ENCODE data around the gene MYO9A.
"Not testable (repeated sequence)": the region's sequence is repeated elsewhere in the genome, so short reads cannot be mapped to it uniquely, and the experiment has no call there.

The MYO9A gene

GRCh38 chr15:72136170-72137051 is 18.5 kb upstream of the MYO9A start:
- DNase-seq, result no peak

GRCh38 chr15:72135719-72136118 is 17.8 kb upstream of the MYO9A start:
- DNase-seq, result no peak

- DNase-seq, result no peak
Observed at GRCh38 chr15:72133211-72133610, 15.3 kb upstream of the MYO9A start.

DNA sequence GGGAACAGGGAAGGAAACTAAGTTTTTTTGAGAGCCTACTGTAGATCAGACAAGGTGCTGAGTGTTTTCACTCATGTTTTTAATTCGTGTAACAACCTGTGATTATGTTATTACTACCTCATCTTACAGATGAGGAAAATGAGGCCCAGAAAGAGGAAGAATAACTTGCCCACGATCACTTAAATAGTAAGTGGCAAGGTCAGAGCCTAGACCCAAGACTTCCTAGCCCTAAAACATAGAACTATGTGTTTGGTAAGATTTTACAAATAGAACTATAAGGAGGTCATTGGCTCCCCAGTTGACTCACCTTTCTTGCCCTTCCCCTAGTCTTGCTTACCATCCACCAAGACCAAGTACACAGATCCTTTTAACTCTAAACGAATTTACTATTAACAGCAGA is 14.0 kb upstream of the MYO9A start:
- no peak for DNase-seq

DNA sequence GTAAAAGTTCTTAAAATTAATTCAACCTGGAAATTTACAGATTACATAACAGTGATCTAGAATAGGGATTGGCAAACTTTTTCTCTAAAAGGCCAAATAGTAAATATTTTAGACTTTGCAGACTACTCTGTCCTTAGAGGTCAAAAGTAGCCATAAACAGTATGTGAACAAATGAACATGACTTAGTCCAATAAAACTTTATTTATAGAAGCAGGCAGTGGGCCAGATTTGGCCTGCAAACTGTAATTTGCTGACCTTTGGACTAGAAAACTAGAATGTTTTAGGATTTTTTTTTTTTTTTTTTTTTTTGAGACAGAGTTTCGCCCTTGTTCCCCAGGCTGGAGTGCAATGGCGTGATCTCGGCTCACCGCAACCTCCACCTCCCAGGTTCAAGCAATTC is 12.3 kb upstream of the MYO9A start:
- no peak for DNase-seq

DNA sequence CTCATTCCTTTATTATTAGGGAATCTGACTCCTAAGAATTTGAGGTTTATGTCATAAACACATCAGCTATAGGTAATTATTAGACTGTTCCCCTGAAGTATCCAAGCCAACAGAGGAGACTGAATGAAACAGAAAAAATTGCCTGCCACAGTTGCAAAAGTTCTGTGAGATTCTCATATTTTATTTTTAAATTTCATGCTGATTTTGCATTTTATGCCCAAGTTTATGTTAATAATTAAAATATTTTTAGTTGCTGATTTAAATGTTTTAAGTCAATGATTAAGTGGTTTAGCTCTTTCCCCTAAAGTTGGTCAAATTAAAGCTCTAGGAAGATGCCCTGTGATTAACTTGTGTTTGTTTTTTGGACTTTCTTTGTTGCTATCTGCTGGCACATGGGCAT is 10.4 kb upstream of the MYO9A start:
- no peak for DNase-seq

DNA sequence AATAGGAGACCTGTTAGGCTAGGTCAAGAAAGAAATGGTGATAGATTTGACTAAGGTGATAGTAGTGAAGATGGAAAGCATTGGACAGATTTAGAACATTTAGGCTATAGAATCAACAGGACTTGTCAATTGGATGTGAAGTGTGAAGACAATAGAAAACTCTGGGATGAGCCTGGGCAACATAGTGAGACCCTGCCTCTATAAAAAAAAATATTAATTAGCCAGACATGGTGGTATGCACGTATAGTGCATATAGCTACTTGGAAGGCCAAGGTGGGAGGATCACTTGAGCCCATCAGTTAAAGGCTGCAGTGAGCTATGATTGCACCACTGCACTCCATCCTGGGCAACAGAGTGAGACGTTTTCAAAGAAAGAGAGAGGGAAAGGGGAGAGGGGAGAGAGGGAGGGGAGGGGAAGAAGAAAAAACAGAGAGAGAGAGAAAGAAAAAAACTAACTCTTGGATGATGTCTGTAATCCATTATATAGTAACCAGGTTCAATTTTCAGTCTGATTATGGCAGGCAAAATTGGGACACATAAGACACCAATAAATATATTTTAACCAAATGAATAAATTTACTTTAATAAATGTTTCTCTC is 9.9 kb upstream of the MYO9A start:
- DNase-seq, result no peak

DNA sequence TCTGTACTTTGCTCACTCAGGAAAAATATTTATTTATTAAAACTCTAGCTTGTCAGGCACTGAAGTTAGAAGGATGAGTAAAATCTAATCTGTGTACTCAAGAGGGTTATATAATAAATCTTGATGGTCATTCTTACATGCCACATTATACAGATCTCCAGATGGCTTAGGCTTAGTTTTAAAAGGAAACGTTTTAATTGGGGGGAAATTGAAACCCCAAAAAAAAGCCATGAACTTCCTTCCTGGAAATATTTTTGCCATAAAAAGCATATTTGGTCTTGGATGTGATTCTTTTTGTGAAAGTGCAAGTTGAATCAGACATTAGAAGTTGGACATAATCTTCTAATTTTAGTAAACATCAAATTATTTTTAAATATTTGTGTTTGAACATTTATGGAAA is 6.3 kb upstream of the MYO9A start:
- DNase-seq, result no peak

DNA sequence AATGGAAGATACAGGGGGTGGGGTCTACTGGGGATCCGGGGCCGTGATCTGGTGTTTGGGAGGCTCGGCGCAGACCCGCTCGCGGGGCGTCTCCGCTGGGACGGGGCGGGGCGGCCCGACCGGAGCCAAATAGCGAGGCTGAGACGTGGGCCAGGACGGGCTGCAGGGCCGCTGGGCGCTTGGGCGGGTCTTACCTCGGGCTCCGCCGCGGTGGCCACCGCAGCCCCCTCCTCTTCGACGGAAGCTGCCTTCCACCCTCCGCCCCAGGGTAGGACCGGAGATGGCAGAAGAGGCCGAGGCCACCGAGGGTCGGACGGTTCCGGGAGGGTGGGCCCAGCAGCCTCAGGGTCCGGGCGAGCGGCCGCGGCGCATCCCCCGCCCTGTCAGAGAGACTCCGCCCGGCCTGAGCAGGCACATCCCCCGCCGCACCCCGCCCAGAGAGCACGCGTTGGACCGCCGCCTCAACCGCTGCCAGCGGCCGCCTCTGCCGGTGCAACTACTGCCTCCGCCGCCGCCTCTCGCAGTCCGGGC is 399 bp downstream of the MYO9A start:
- DNase-seq, result peak; percentile 66

- DNase-seq, result peak; percentile 18
Observed at GRCh38 chr15:72116731-72117485, 1.0 kb downstream of the MYO9A start.

DNA sequence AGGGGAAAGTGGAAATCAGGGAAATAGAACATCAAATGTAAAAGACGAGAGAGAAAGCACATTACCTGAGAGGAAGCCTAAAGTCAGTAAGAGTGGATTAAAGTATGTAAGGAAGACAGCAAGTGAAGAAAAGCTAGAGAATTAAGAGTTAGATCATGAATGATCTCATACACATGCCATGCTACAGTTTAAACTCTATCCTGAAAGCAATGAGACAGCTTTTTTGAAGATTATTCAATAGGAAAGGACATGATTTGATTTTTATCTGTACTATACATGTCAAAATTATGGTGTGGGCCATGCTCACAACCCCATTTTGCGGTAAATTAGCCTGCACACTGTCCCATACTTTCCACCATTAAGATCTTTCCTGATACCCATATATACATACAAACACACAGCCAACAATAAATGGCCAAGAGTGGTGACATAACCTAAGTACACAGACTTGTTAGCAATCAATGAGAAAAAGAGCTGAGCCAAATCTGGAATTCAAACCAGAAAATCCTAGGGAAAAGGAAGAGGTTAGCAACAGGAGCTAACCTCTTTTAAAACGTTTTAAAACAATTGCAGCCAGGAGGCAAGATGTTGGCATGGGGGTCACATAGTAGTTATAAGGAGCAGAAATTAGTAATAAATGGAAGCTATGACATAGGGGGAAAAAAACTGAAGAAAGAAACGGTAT is 4.5 kb downstream of the MYO9A start:
- DNase-seq, result no peak

GRCh38 chr15:72112805-72113204 is 5.1 kb downstream of the MYO9A start:
- DNase-seq, result no peak

DNA sequence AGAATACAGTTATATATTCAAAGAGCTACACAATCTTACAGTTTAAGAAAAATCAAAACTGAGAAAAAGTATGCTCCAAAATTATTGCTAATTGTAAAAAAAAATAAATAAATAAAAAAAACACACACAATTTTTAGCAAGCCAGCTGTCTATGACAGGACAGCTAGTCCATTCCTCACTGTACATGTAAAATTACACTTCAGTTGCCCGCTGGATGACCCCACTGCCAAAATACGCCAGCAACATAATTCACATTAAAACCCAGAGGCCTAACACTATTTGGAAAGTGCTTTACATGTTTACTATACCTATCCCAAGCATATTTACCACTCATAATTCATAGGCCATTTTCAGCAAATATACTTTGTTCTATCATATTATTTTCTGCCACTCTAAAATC is 5.8 kb downstream of the MYO9A start:
- no peak for DNase-seq

GRCh38 chr15:72110355-72110754 is 7.6 kb downstream of the MYO9A start:
- no peak for DNase-seq

DNA sequence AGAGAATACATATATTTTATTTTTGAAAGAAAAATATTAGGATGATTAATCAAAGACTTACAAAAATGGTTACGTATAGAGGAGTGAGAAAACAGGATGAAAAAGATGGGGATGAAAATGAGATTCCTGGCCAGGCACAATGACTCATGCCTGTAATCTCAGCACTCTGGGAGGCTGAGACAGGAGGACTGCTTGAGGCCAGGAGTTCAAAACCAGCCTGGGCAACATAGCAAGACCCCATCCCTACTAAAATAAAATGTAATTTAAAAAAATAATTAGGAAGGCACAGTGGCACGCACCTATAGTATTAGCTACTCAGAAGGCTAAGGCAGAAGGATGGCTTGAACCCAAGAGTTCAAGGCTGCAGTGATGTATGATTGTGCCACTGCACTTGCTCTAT is 11.9 kb downstream of the MYO9A start:
- DNase-seq, result no peak

- DNase-seq, result no peak
Observed at GRCh38 chr15:72105111-72105510, 12.8 kb downstream of the MYO9A start.

DNA sequence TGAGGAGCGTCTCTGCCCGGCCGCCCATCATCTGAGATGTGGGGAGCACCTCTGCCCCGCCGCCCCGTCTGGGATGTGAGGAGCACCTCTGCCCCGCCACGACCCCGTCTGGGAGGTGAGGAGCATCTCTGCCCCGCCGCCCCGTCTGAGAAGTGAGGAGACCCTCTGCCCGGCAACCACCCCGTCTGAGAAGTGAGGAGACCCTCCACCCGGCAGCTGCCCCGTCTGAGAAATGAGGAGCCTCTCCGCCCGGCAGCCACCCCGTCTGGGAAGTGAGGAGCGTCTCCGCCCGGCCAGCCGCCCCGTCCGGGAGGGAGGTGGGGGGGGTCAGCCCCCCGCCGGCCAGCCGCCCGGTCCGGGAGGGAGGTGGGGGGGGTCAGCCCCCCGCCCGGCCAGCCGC is 17.4 kb downstream of the MYO9A start:
- DNase-seq, result not testable (repeated sequence)

DNA sequence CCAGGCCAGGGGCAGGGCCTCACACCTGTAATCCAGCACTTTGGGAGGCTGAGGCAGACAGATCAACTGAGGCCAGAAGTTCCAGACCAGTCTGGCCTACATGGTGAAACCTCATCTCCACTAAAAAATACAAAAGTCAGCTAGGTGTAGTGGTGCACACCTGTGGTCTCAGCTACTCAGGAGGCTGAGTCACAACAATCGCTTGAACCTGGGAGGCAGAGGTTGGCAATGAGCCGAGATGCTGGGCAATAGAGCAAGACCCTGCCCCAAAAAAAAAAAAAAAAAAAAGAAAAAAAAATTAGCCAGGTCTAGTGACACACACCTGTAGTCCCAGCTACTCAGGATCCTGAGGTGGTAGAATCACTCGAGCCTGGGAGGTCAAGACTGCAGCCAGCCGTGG is 18.8 kb downstream of the MYO9A start:
- no peak for DNase-seq

DNA sequence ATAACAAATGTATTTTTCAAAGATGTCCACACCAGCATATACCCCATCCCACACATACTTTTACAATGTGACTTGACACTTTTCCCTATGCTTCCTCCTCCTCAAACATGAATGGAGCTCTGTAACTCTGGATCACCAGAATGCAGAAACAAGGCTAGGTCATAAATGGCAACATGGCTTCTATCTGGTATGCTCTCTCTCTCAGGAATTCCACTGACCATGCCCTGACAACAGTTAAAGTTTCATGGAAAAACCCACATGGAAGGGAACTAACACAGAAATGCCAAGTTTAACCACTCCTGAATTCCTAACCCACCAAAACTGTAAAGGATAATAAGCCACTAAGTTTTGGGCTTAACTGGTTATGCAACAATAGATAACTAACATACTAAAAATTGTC is 19.9 kb downstream of the MYO9A start:
- DNase-seq, result no peak

GRCh38 chr15:72096796-72097195 is 21.2 kb downstream of the MYO9A start:
- DNase-seq, result no peak

- no peak for DNase-seq
Observed at GRCh38 chr15:72092691-72093090, 25.3 kb downstream of the MYO9A start.

DNA sequence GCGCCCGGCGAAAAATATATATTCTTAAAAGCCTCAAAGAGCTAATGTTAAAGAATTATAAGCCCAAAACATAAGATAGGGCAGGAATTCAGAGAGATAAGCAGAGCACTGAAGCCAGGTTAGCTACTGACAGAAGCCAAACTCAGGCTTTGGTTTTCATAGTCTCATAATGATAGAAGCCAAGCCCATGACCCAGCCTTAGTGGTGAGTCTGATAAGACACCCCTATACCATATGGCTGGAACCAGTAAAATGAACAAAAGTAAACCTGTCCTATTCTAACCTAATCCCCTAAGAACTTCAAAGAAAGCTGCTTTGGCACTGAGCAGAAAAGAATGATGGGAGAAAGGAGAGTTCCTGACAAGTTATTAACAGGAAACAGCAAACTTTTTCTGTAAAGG is 25.9 kb downstream of the MYO9A start:
- DNase-seq, result no peak

All from CD4-positive, alpha-beta T cell treated with Interleukin-15 for 1 hour (primary cell).